GM18907 (cell line): ENCODE results near the gene RIMS3.
"Not testable (repeated sequence)": the region's sequence is repeated elsewhere in the genome, so short reads cannot be mapped to it uniquely, and the experiment has no call there.

Source experiments
- ATAC-seq: cut with Tn5 transposase; IDR thresholded peaks from one replicate; pipeline ENCODE4 v1.9.1; 2021; ENCODE audit warnings: mild to moderate bottlenecking, moderate library complexity; ENCODE audit not compliant: unreplicated experiment

RIMS3 gene

DNA sequence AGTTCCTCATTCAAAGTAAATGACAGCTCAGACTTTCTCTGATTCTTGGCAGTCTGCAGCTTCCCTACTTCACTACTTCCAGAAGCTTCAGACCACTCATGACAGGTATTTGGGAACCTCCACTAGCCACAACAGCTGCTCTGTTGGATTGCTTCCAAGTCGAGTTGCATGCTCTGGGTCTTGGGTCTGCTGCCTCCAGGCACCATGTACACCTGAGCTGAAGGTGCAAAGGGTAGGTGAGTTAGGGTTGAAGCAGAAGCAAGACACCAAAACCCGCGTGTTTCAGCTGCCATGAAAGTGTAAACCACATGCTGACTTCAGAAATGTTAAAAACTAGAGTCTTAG, 71.3 kb downstream of the RIMS3 start:
- ATAC-seq, result no peak

DNA sequence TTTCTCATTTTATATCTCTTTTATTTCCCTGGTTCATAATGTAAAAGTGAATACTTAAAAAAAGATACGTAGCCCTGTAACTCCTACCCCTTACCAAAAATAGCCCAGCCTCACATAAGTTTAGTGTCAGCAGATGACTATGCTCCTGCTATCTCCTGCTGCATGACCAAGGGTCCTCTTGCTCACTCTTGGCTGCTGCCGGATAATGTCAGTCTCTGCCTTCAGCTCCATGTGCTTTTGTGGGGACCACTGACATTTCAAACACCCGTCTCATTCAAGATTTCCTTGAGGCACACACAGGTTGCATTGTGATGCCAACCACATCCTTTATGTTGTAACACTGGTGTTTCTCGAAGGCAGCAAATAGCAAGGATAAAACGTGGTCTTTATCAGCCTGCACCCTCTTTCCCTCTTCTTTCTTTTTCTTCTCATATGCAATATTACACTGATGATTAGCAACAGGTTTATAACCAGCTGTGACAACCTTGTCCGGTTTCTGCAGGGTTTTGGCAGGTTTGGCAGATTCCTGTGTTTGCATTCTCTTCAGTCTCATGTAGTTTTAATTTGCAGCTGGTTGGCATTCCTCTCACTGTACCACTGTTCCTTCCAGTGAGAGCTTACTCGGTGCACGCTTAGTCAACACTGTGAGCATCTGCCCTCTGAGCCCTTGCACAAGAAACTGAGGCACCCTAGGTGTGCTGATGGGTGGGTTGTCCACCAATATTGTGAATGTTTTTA, 71.9 kb downstream of the RIMS3 start:
- no peak for ATAC-seq

DNA sequence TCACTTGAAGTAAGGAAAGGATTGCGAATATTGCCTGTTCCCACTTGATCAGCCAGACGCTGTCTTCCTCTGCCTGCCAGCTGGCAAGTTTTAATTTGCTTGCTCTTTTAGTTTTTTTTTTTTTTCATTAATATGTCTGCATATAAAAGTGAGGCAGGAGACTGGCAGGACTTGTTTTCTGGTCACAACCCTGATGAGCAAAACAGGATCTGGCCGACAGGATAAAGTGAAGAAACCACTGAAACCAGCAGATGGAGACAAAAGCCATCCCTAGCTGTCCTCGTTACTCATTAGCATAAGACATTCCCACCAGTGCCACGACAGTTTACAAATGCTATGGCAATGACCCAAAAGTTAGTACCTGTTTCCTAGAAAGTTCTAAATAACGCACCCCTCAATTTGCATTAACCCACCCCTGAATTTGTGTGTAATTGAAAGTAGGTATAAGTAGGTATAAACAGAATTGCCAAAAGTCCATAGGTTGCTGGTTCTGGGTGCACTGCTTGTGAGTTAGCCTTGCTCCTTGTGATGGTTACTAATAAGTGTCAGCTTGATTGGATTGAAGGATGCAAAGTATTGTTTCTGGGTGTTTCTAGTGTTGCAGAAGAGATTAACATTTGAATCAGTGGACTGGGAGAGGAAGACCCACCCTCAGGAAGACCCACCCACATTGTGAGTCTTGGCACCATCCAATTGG, 73.2 kb downstream of the RIMS3 start:
- ATAC-seq, result no peak

- no peak for ATAC-seq
These were observed 76.9 kb downstream of the RIMS3 start for GRCh38 chr1:40588586-40588985.

DNA sequence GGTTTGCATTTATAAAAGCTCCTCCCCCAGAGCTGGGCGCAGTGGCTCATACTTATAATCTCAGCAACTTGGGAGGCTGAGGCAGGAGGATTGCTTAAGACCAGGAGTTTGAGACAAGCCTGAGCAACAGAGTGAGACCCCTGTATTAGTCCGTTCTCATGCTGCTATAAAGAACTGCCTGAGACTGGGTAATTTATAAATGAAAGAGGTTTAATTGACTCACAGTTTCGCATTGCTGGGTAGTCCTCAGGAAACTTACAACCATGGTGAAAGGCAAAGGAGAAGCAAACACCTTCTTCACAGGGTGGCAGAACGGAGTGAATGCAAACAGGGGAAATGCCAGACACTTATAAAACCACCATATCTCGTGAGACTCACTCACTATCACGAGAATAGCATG, 81.5 kb downstream of the RIMS3 start:
- no peak for ATAC-seq

GRCh38 chr1:40582116-40582515, 83.4 kb downstream of the RIMS3 start:
- ATAC-seq, result no peak

GRCh38 chr1:40575336-40575735, 90.1 kb downstream of the RIMS3 start:
- no peak for ATAC-seq

DNA sequence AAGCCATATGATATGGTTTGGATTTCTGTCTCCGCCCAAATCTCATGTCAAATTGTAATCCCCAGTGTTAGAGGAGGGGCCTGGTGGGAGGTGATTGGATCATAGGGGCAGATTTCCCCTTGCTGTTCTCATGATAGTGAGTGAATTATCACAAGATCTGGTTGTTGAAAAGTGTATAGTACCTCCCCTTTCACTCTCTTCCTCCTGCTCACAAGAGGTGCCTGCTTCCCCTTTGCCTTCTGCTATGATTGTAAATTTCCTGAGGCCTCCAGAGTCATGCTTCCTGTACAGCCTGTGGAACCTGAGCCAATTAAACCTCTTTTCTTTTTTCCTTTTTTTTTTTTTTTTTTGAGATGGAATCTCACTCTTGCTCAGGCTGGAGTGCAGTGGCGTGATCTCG, 90.7 kb downstream of the RIMS3 start:
- ATAC-seq, result not testable (repeated sequence)
